K562 (cell line): ENCODE measurements around the gene MARCHF11. TPM values are rescaled to one million over a fixed set of nuclear protein-coding genes. Genes with fewer than 3 reads are reported as not detected.

Source experiments
- ATF3 ChIP-seq, 2 experiments: fragments of 450-650 bp in 1 of 2; sonication (generic) in 1 of 2; formaldehyde crosslinking in 1 of 2; IDR thresholded peaks in 1 of 2; conservative IDR thresholded peaks in 1 of 2; 2 replicates each; pipeline versions ENCODE4 v1.6.1 to v1.8.1; 2016 to 2023; ENCODE audit warnings: mild to moderate bottlenecking in 2 of 2, moderate library complexity in 2 of 2, inconsistent platforms in 1 of 2, missing genetic modification reagents in 1 of 2
- CEBPZ ChIP-seq: fragments of 150-350 bp; IDR thresholded peaks from 2 replicates; pipeline ENCODE4 v1.6.1; 2014; ENCODE audit warnings: low read depth, mild to moderate bottlenecking, low read length, borderline replicate concordance
- EP300 ChIP-seq: IDR thresholded peaks from 2 replicates; pipeline ENCODE4 v1.6.1; 2012; ENCODE audit warnings: low read length, improper control_type of control experiment
- MTA2 ChIP-seq: fragments of 450-650 bp; IDR thresholded peaks from 2 replicates; pipeline ENCODE4 v1.6.1; 2016; ENCODE audit warnings: low read depth
- NELFE ChIP-seq: IDR thresholded peaks from 2 replicates; pipeline ENCODE4 v1.6.1; 2011; ENCODE audit warnings: mild to moderate bottlenecking; ENCODE audit not compliant: insufficient read depth, insufficient read length
- NFE2L1 ChIP-seq: fragments of 450-650 bp; IDR thresholded peaks from 2 replicates; pipeline ENCODE4 v1.6.1; 2016; ENCODE audit warnings: missing genetic modification characterization, low read depth, mild to moderate bottlenecking, missing compliant biosample characterization, moderate library complexity, borderline replicate concordance
- RAD21 ChIP-seq, 2 experiments: fragments of 250-450 bp in 1 of 2; fragments of 450-650 bp in 1 of 2; sonication (Bioruptor Pico) in 1 of 2; formaldehyde crosslinking in 1 of 2; IDR thresholded peaks in 1 of 2; conservative IDR thresholded peaks in 1 of 2; 2 replicates each; pipeline versions ENCODE4 v1.4.0 to v1.8.0; 2020 to 2022; ENCODE audit warnings: mild to moderate bottlenecking in 2 of 2, moderate library complexity in 1 of 2
- RFX5 ChIP-seq: IDR thresholded peaks from 2 replicates; pipeline ENCODE4 v1.6.1; 2011; ENCODE audit warnings: low read depth, mild to moderate bottlenecking, improper control_type of control experiment, low read length
- ZNF511 ChIP-seq: sonication (generic); formaldehyde crosslinking; IDR thresholded peaks from 2 replicates; pipeline ENCODE4 v1.8.0; 2022; ENCODE audit warnings: mild to moderate bottlenecking, missing genetic modification reagents
- ZNF57 ChIP-seq: fragments of 450-650 bp; formaldehyde crosslinking; IDR thresholded peaks from 2 replicates; pipeline ENCODE4 v1.4.0; 2020; ENCODE audit warnings: mild to moderate bottlenecking, moderate library complexity
- polyA plus RNA-seq, 8 experiments: library from polyadenylated mRNA; depleted of rRNA in 4 of 8; stranded (reverse) in 5 of 8; unstranded in 3 of 8; fragments of >200 nt; fragmentation: Nextera tagmentation in 2 of 8; fragmentation: Illumina TruSeq in 1 of 8; extraction: Ambion mirVana in 2 of 8; extraction: Trizol in 1 of 8; gene quantifications; 2 replicates each; pipeline versions ENCODE4 v1.2.1 to v1.2.3, GENCODE V29; 2011 to 2014; ENCODE audit warnings: inconsistent platforms in 1 of 8, missing spikeins in 1 of 8
- total RNA-seq, 7 experiments: library from RNA; depleted of rRNA in 6 of 7; stranded (reverse); fragments of >200 nt in 6 of 7; fragmentation: Illumina TruSeq in 2 of 7; extraction: Trizol in 2 of 7; gene quantifications; 2 replicates each; pipeline versions ENCODE4 v1.2.1 to v1.2.3, GENCODE V29; 2011 to 2021; ENCODE audit warnings: low replicate concordance in 1 of 7
- TF ChIP-seq, protein P1 (sequence below): sonication (generic); formaldehyde crosslinking; IDR thresholded peaks from 2 replicates; pipeline ENCODE4 v1.8.1; 2022; ENCODE audit warnings: missing genetic modification reagents
- TF ChIP-seq, protein P2 (sequence below): fragments of 250-450 bp; sonication (Bioruptor Pico); IDR thresholded peaks from 2 replicates; pipeline ENCODE4 v1.8.0; 2021; ENCODE audit warnings: mild to moderate bottlenecking, moderate library complexity

The MARCHF11 gene
- total and polyA plus RNA-seq, 9 of the 15 experiments (the other 6 are each of a cell fraction or from before 2014, with no cell fraction given) = not detected

GRCh38 chr5:16137177-16137576, 42.4 kb downstream of the MARCHF11 start (continued):
- TF ChIP-seq ZNF511 (CRISPR knock-in tag) (no peak), MTA2 (no peak), NFE2L1 (no peak), NELFE (no peak), EP300 (no peak), CEBPZ (no peak), ATF3 (IDR thresholded peaks at IDR 0.05) (no peak), ATF3 (CRISPR knock-in tag; conservative IDR thresholded peaks at IDR 0.05) (no peak), ZNF57 (CRISPR knock-in tag) (no peak), RAD21 (CRISPR knock-in tag; conservative IDR thresholded peaks at IDR 0.05 in 1 of 2, IDR thresholded peaks at IDR 0.05 in 1 of 2) (no peak), RFX5 (no peak)
- TF ChIP-seq, protein P1, sequence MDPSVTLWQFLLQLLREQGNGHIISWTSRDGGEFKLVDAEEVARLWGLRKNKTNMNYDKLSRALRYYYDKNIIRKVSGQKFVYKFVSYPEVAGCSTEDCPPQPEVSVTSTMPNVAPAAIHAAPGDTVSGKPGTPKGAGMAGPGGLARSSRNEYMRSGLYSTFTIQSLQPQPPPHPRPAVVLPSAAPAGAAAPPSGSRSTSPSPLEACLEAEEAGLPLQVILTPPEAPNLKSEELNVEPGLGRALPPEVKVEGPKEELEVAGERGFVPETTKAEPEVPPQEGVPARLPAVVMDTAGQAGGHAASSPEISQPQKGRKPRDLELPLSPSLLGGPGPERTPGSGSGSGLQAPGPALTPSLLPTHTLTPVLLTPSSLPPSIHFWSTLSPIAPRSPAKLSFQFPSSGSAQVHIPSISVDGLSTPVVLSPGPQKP (CRISPR knock-in tag) = no peak
- TF ChIP-seq, protein P2, sequence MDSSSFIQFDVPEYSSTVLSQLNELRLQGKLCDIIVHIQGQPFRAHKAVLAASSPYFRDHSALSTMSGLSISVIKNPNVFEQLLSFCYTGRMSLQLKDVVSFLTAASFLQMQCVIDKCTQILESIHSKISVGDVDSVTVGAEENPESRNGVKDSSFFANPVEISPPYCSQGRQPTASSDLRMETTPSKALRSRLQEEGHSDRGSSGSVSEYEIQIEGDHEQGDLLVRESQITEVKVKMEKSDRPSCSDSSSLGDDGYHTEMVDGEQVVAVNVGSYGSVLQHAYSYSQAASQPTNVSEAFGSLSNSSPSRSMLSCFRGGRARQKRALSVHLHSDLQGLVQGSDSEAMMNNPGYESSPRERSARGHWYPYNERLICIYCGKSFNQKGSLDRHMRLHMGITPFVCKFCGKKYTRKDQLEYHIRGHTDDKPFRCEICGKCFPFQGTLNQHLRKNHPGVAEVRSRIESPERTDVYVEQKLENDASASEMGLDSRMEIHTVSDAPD (CRISPR knock-in tag) = no peak
